OCI-LY7 (cell line): ENCODE measurements around the gene TMEM25.

Source experiments
- CTCF ChIP-seq: fragments of 200-600 bp; sonication (generic); conservative IDR thresholded peaks from 2 replicates; pipeline ENCODE4 v1.5.1; 2014; ENCODE audit warnings: mild to moderate bottlenecking, antibody characterized with exemption, low read length, moderate library complexity, mixed read lengths
- EZH2phosphoT487 ChIP-seq: fragments of 200-600 bp; sonication (generic); IDR thresholded peaks from 2 replicates; pipeline ENCODE4 v1.6.1; 2018; ENCODE audit warnings: low read depth, borderline replicate concordance, mild to moderate bottlenecking, mixed run types, antibody characterized with exemption, low read length, moderate library complexity, mixed read lengths

- no peak for TF ChIP-seq CTCF
- no peak for TF ChIP-seq EZH2phosphoT487
Observed at GRCh38 chr11:118484405-118484804, 46.6 kb upstream of the TMEM25 start.
